ENCODE results near the gene CDK2. TPM values are rescaled to one million over a fixed set of nuclear protein-coding genes. Genes with fewer than 3 reads are reported as not detected.
"Not testable (repeated sequence)": the region's sequence is repeated elsewhere in the genome, so short reads cannot be mapped to it uniquely, and the experiment has no call there.

Gene CDK2
- total RNA-seq, 1 donor from 2014 or later, result 22.2 TPM

GRCh38 chr12:55974308-55974730 lies 7.7 kb downstream of the CDK2 start:
- intact Hi-C loops (cut with DNase I), result no loop called here
- TF ChIP-seq CTCF (IDR thresholded peaks at IDR 0.05), result no peak
- ATAC-seq, result peak; percentile 70 to 72
- DNase-seq, result peak; percentile 78
- H3K27me3 ChIP-seq (ENCODE audit: low read depth), result no peaks in the 10 kb centered on the region
- H3K27ac ChIP-seq, result peak overlapping the region; percentile 97
- peak overlapping the region; percentile 92 for H3K4me3 ChIP-seq
- H3K36me3 ChIP-seq, result peaks cover 6% of the 10 kb centered on the region
- no peaks in the 10 kb centered on the region for H3K9me3 ChIP-seq
- peaks cover 62% of the 10 kb centered on the region for H3K4me1 ChIP-seq

- no peak for ATAC-seq
- peaks cover 53% of the 10 kb centered on the region for H3K4me1 ChIP-seq
- no peaks in the 10 kb centered on the region for H3K9me3 ChIP-seq
- no peak for TF ChIP-seq CTCF (IDR thresholded peaks at IDR 0.05)
- no peaks in the 10 kb centered on the region for H3K27me3 ChIP-seq (ENCODE audit: low read depth)
- intact Hi-C loops (cut with DNase I), result no loop called here
- no peak for DNase-seq
- H3K36me3 ChIP-seq, result peaks cover 19% of the 10 kb centered on the region
- H3K4me3 ChIP-seq, result no peak overlapping the region
- no peak overlapping the region for H3K27ac ChIP-seq
These were observed 11.8 kb downstream of the CDK2 start for GRCh38 chr12:55978393-55978792.

- intact Hi-C loops (cut with DNase I), result no loop called here
- no peak for DNase-seq
- H3K4me1 ChIP-seq, result peaks cover 53% of the 10 kb centered on the region
- H3K9me3 ChIP-seq, result no peaks in the 10 kb centered on the region
- peak; percentile 9 to 61 for ATAC-seq
- no peak overlapping the region for H3K4me3 ChIP-seq
- no peaks in the 10 kb centered on the region for H3K27me3 ChIP-seq (ENCODE audit: low read depth)
- no peak overlapping the region for H3K27ac ChIP-seq
- no peak for TF ChIP-seq CTCF (IDR thresholded peaks at IDR 0.05)
- H3K36me3 ChIP-seq, result peaks cover 25% of the 10 kb centered on the region
These were observed 12.4 kb downstream of the CDK2 start for GRCh38 chr12:55979069-55979468.

- H3K27me3 ChIP-seq (ENCODE audit: low read depth); DNase-seq; H3K4me3 ChIP-seq; H3K27ac ChIP-seq; H3K9me3 ChIP-seq; intact Hi-C loops (cut with DNase I): not testable (repeated sequence)
- peak in 1 of 2 donors; percentile 59 for ATAC-seq
- H3K4me1 ChIP-seq, result peaks cover 28% of the 10 kb centered on the region
- H3K36me3 ChIP-seq, result peaks cover 53% of the 10 kb centered on the region
These were observed 15.3 kb downstream of the CDK2 start for GRCh38 chr12:55981882-55982281.

- Histone ChIP-seq H3K27ac (no peak overlapping the region), H3K9me3 (no peaks in the 10 kb centered on the region), H3K36me3 (peaks cover 54% of the 10 kb centered on the region), H3K27me3 (ENCODE audit: low read depth) (no peaks in the 10 kb centered on the region), H3K4me3 (no peak overlapping the region), H3K4me1 (peaks cover 23% of the 10 kb centered on the region)
- intact Hi-C loops (cut with DNase I), result no loop called here
- peak in 1 of 2 donors; percentile 10 for ATAC-seq
- no peak for TF ChIP-seq CTCF (IDR thresholded peaks at IDR 0.05)
- no peak for DNase-seq
These were observed 15.8 kb downstream of the CDK2 start for GRCh38 chr12:55982319-55982936.

- intact Hi-C loops (cut with DNase I), result no loop called here
- Histone ChIP-seq H3K36me3 (peaks cover 62% of the 10 kb centered on the region), H3K9me3 (no peaks in the 10 kb centered on the region), H3K27me3 (ENCODE audit: low read depth) (no peaks in the 10 kb centered on the region), H3K27ac (no peak overlapping the region), H3K4me3 (no peak overlapping the region), H3K4me1 (peaks cover 14% of the 10 kb centered on the region)
- ATAC-seq, result no peak
- no peak for DNase-seq
- TF ChIP-seq CTCF (IDR thresholded peaks at IDR 0.05), result no peak
These were observed 16.7 kb downstream of the CDK2 start for GRCh38 chr12:55983232-55983842.

Data from lower lobe of right lung (tissue), 2 donors.